Fibroblast of lung (primary cell): ENCODE measurements around the gene PPBP. TPM values are rescaled to one million over a fixed set of nuclear protein-coding genes. Genes with fewer than 3 reads are reported as not detected.

ENCODE experiments used
- DNase-seq, 2 donors: peaks; one replicate each; pipeline versions ENCODE4 v3.0.0 to v3.0.0-alpha.2; 2010; ENCODE audit warnings: low read depth in 2 of 2
- H2AFZ ChIP-seq: 2 replicates; pipeline ENCODE4 v1.5.1; 2012; ENCODE audit warnings: low read length, control low read depth, inconsistent platforms
- H3K27ac ChIP-seq: 2 replicates; pipeline ENCODE4 v1.5.1; 2011; ENCODE audit warnings: low read length, control low read depth; ENCODE audit not compliant: insufficient read depth
- H3K27me3 ChIP-seq: 2 replicates; pipeline ENCODE4 v1.5.1; 2011; ENCODE audit warnings: mild to moderate bottlenecking, low read length; ENCODE audit not compliant: control insufficient read depth, insufficient read depth
- H3K36me3 ChIP-seq: 2 replicates; pipeline ENCODE4 v1.5.1; 2011; ENCODE audit warnings: low read length; ENCODE audit not compliant: control insufficient read depth, insufficient read depth
- H3K4me1 ChIP-seq: 2 replicates; pipeline ENCODE4 v1.5.1; 2011; ENCODE audit warnings: low read length; ENCODE audit not compliant: control insufficient read depth, insufficient read depth; ENCODE audit errors: extremely low read depth
- H3K4me2 ChIP-seq: 2 replicates; pipeline ENCODE4 v1.5.1; 2011; ENCODE audit warnings: low read length, control low read depth; ENCODE audit not compliant: insufficient read depth; ENCODE audit errors: extremely low read depth
- H3K4me3 ChIP-seq, 4 experiments: fragments of 200-600 bp in 1 of 4; sonication (generic) in 1 of 4; replicated peaks in 1 of 4; 2 replicates each; pipeline ENCODE4 v1.5.1; 2011 to 2016; ENCODE audit warnings: low read length in 4 of 4, low read depth in 3 of 4, mild to moderate bottlenecking in 3 of 4, control low read depth in 2 of 4, inconsistent platforms in 1 of 4, mixed read lengths in 1 of 4; ENCODE audit not compliant: insufficient read depth in 1 of 4; ENCODE audit errors: control extremely low read depth in 1 of 4
- H3K79me2 ChIP-seq: 2 replicates; pipeline ENCODE4 v1.5.1; 2012; ENCODE audit warnings: mild to moderate bottlenecking, low read length, inconsistent platforms; ENCODE audit not compliant: control insufficient read depth, insufficient read depth
- H3K9ac ChIP-seq: 2 replicates; pipeline ENCODE4 v1.5.1; 2011; ENCODE audit warnings: mild to moderate bottlenecking, low read length, control low read depth; ENCODE audit not compliant: insufficient read depth
- H3K9me3 ChIP-seq: 2 replicates; pipeline ENCODE4 v1.5.1; 2012; ENCODE audit warnings: low read depth, low read length; ENCODE audit not compliant: control insufficient read depth, insufficient read depth
- H4K20me1 ChIP-seq: 2 replicates; pipeline ENCODE4 v1.5.1; 2011; ENCODE audit warnings: low read length; ENCODE audit not compliant: control insufficient read depth, insufficient read depth; ENCODE audit errors: extremely low read depth
- CTCF ChIP-seq, 2 donors: IDR thresholded peaks in 1 of 2; conservative IDR thresholded peaks in 1 of 2; 1 replicate in 1 of 2; 2 replicates in 1 of 2; pipeline ENCODE4 v1.5.1; 2011 to 2012; ENCODE audit warnings: low read length in 2 of 2, control low read depth in 1 of 2, inconsistent platforms in 1 of 2, low read depth in 1 of 2, mild to moderate bottlenecking in 1 of 2
- EZH2 ChIP-seq: IDR thresholded peaks from 2 replicates; pipeline ENCODE4 v1.5.1; 2012; ENCODE audit warnings: low read length, control low read depth, mild to moderate bottlenecking; ENCODE audit errors: missing control alignments
- polyA plus RNA-seq, 2 donors: library from polyadenylated mRNA; depleted of rRNA in 1 of 2; stranded (reverse) in 1 of 2; unstranded in 1 of 2; fragments of >200 nt; gene quantifications; 2 replicates each; pipeline ENCODE4 v1.2.1, GENCODE V29; 2011 to 2012; ENCODE audit warnings: missing spikeins in 1 of 2
- total RNA-seq: library from RNA; depleted of rRNA; stranded (reverse); fragments of >200 nt; gene quantifications from 2 replicates; pipeline ENCODE4 v1.2.1, GENCODE V29; 2014

The PPBP gene
- total and polyA plus RNA-seq, 2 donors (not counting 1 experiment from before 2014, with no cell fraction given), result not detected

DNA sequence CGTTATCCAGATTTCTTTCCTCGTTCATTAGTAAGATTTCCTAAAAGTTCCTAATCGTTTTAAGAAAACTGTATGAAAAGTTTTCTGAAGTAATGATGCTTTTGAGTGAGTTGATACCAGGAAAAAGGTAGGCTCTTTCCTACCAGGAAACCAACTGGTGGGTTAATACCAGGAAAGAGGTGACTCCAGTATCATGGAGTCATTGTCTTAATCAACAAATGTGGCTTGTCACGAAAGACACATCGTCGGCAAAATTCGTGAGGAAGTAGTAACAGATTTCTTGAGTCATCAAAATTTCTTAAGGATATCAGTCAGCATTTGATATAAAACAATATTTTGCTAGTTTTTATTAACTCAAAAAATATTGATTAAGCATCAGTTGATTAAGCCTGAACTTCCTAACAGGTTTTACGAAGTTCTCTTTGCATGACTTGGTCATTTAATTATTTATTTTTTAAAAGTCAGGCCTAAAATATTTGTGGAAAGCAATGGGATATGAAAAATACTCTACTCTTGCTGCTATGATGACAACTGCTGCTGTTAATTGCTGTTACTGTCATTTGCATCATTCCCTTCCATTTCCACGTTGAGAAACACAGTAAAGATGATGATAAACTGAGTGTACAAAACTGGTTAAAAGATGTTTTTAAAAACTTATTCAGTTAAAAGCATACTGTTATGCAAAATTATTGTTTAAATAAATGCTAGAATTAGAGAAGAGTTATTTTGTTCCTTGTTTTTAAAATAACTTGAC lies 3.2 kb upstream of the PPBP start:
- no peaks in the 10 kb centered on the region for H3K36me3 ChIP-seq
- no peaks in the 10 kb centered on the region for H4K20me1 ChIP-seq
- H3K9me3 ChIP-seq, result no peaks in the 10 kb centered on the region
- no peak overlapping the region for H3K9ac ChIP-seq
- H3K4me1 ChIP-seq, result no peaks in the 10 kb centered on the region
- TF ChIP-seq CTCF (conservative IDR thresholded peaks at IDR 0.05 in 1 of 2, IDR thresholded peaks at IDR 0.05 in 1 of 2; ENCODE audit: low read depth in 1 of 2, low read length in 2 of 2), result no peak
- TF ChIP-seq EZH2, result no peak
- H3K4me2 ChIP-seq, result no peak overlapping the region
- H2AFZ ChIP-seq, result no peak overlapping the region
- no peaks in the 10 kb centered on the region for H3K27me3 ChIP-seq
- no peak overlapping the region for H3K27ac ChIP-seq
- DNase-seq, result no peak
- H3K4me3 ChIP-seq, result no peak overlapping the region
- H3K79me2 ChIP-seq, result no peaks in the 10 kb centered on the region

GRCh38 chr4:73989928-73990327 lies 1.9 kb upstream of the PPBP start:
- TF ChIP-seq EZH2 (no peak), CTCF (conservative IDR thresholded peaks at IDR 0.05 in 1 of 2, IDR thresholded peaks at IDR 0.05 in 1 of 2; ENCODE audit: low read depth in 1 of 2, low read length in 2 of 2) (no peak)
- Histone ChIP-seq H3K9ac (no peak overlapping the region), H4K20me1 (no peaks in the 10 kb centered on the region), H3K27ac (no peak overlapping the region), H3K79me2 (no peaks in the 10 kb centered on the region), H3K4me3 (no peak overlapping the region), H2AFZ (no peak overlapping the region), H3K36me3 (no peaks in the 10 kb centered on the region), H3K9me3 (no peaks in the 10 kb centered on the region), H3K4me1 (no peaks in the 10 kb centered on the region), H3K27me3 (no peaks in the 10 kb centered on the region), H3K4me2 (no peak overlapping the region)
- DNase-seq, result no peak

- Histone ChIP-seq H3K27ac (no peak overlapping the region), H3K9me3 (no peaks in the 10 kb centered on the region), H3K4me3 (no peak overlapping the region), H3K36me3 (no peaks in the 10 kb centered on the region), H3K4me2 (no peak overlapping the region), H3K4me1 (no peaks in the 10 kb centered on the region), H3K9ac (no peak overlapping the region), H4K20me1 (no peaks in the 10 kb centered on the region), H3K79me2 (no peaks in the 10 kb centered on the region), H3K27me3 (no peaks in the 10 kb centered on the region), H2AFZ (no peak overlapping the region)
- DNase-seq, result no peak
- no peak for TF ChIP-seq CTCF (conservative IDR thresholded peaks at IDR 0.05 in 1 of 2, IDR thresholded peaks at IDR 0.05 in 1 of 2; ENCODE audit: low read depth in 1 of 2, low read length in 2 of 2)
- no peak for TF ChIP-seq EZH2
Observed at GRCh38 chr4:73989031-73989430, 1.0 kb upstream of the PPBP start.
